ENCODE measurements around the gene PPP6R2.

Gene PPP6R2

GRCh38 chr22:50456466-50457234, 113.5 kb downstream of the PPP6R2 start:
- H3K9ac ChIP-seq (ENCODE audit: low read depth, low read length, poor library complexity), result no peak overlapping the region
- H3K23ac ChIP-seq (ENCODE audit: low read depth, low read length, poor library complexity), result no peak overlapping the region
- H2BK12ac ChIP-seq (ENCODE audit: low read length), result no peak overlapping the region
- H3K27ac ChIP-seq (replicated peaks; ENCODE audit: low read length), result no peak overlapping the region
- H2BK5ac ChIP-seq (ENCODE audit: low read length), result no peak overlapping the region
- no peak overlapping the region for H3K14ac ChIP-seq (ENCODE audit: low read length)
- H2AFZ ChIP-seq (ENCODE audit: low read length), result no peak overlapping the region
- H3K18ac ChIP-seq (ENCODE audit: low read length), result no peak overlapping the region
- DNase-seq (ENCODE audit: low spot score), result no peak
- no peak overlapping the region for H3K4ac ChIP-seq (ENCODE audit: low read length)
- no peak overlapping the region for H2BK120ac ChIP-seq (ENCODE audit: low read depth, low read length)
- peaks cover 0 to 2% of the 10 kb centered on the region in 2 donors for H3K9me3 ChIP-seq (replicated peaks in 1 of 2; ENCODE audit: control insufficient read depth in 2 of 2, insufficient read depth in 1 of 2, low read depth in 1 of 2, low read length in 2 of 2)
- no peak overlapping the region for H4K8ac ChIP-seq (ENCODE audit: low read depth, low read length)
- no peak overlapping the region for H3K4me3 ChIP-seq (ENCODE audit: low read length in 2 of 2)
- peaks cover 66 to 95% of the 10 kb centered on the region in 2 donors for H3K36me3 ChIP-seq (replicated peaks in 1 of 2; ENCODE audit: control insufficient read depth in 2 of 2, insufficient read depth in 2 of 2, low read length in 2 of 2)
- H3K79me1 ChIP-seq (ENCODE audit: low read depth, low read length), result peaks cover 9% of the 10 kb centered on the region
- no peak overlapping the region for H2AK5ac ChIP-seq (ENCODE audit: low read depth, low read length)
- no peak overlapping the region for H2BK15ac ChIP-seq (ENCODE audit: low read length)
- no peaks in the 10 kb centered on the region for H3K27me3 ChIP-seq (ENCODE audit: control insufficient read depth in 3 of 3, insufficient read depth in 3 of 3, low read depth in 1 of 3, low read length in 3 of 3)
- no peak overlapping the region for H3K4me2 ChIP-seq (ENCODE audit: insufficient read depth, low read length, poor library complexity, severe bottlenecking)
- WGBS, 2 donors (ENCODE audit: extremely low coverage in 2 of 2, insufficient read length in 2 of 2, insufficient replicate concordance in 1 of 2), result no CpG with 5 or more reads among the region's 34 CpGs
- H4K91ac ChIP-seq (ENCODE audit: low read depth, low read length, poor library complexity), result no peak overlapping the region
- H3K4me1 ChIP-seq (ENCODE audit: control insufficient read depth in 2 of 2, insufficient read depth in 1 of 2, low read depth in 1 of 2, low read length in 2 of 2), result no peaks in the 10 kb centered on the region

- H3K36me3 ChIP-seq (replicated peaks in 1 of 2; ENCODE audit: control insufficient read depth in 2 of 2, insufficient read depth in 2 of 2, low read length in 2 of 2), result peaks cover 78 to 97% of the 10 kb centered on the region in 2 donors
- H2BK5ac ChIP-seq (ENCODE audit: low read length), result no peak overlapping the region
- no peak overlapping the region for H3K23ac ChIP-seq (ENCODE audit: low read depth, low read length, poor library complexity)
- H2BK120ac ChIP-seq (ENCODE audit: low read depth, low read length), result no peak overlapping the region
- no peak overlapping the region for H2BK12ac ChIP-seq (ENCODE audit: low read length)
- no peak overlapping the region for H2AK5ac ChIP-seq (ENCODE audit: low read depth, low read length)
- no peak overlapping the region for H3K14ac ChIP-seq (ENCODE audit: low read length)
- no peak overlapping the region for H4K8ac ChIP-seq (ENCODE audit: low read depth, low read length)
- H3K27ac ChIP-seq (replicated peaks; ENCODE audit: low read length), result no peak overlapping the region
- no peaks in the 10 kb centered on the region for H3K27me3 ChIP-seq (ENCODE audit: control insufficient read depth in 3 of 3, insufficient read depth in 3 of 3, low read depth in 1 of 3, low read length in 3 of 3)
- H3K4me1 ChIP-seq (ENCODE audit: control insufficient read depth in 2 of 2, insufficient read depth in 1 of 2, low read depth in 1 of 2, low read length in 2 of 2), result no peaks in the 10 kb centered on the region
- H3K4me2 ChIP-seq (ENCODE audit: insufficient read depth, low read length, poor library complexity, severe bottlenecking), result no peak overlapping the region
- no peak overlapping the region for H3K18ac ChIP-seq (ENCODE audit: low read length)
- no peaks in the 10 kb centered on the region for H3K9me3 ChIP-seq (replicated peaks in 1 of 2; ENCODE audit: control insufficient read depth in 2 of 2, insufficient read depth in 1 of 2, low read depth in 1 of 2, low read length in 2 of 2)
- H3K4ac ChIP-seq (ENCODE audit: low read length), result no peak overlapping the region
- WGBS, 2 donors (ENCODE audit: extremely low coverage in 2 of 2, insufficient read length in 2 of 2, insufficient replicate concordance in 1 of 2), result no CpG with 5 or more reads among the region's 22 CpGs
- H2AFZ ChIP-seq (ENCODE audit: low read length), result no peak overlapping the region
- H2BK15ac ChIP-seq (ENCODE audit: low read length), result no peak overlapping the region
- no peak overlapping the region for H4K91ac ChIP-seq (ENCODE audit: low read depth, low read length, poor library complexity)
- no peak overlapping the region for H3K4me3 ChIP-seq (ENCODE audit: low read length in 2 of 2)
- no peak for DNase-seq (ENCODE audit: low spot score)
- H3K79me1 ChIP-seq (ENCODE audit: low read depth, low read length), result peaks cover 9% of the 10 kb centered on the region
- H3K9ac ChIP-seq (ENCODE audit: low read depth, low read length, poor library complexity), result no peak overlapping the region
Measured at GRCh38 chr22:50459016-50459415, 115.9 kb downstream of the PPP6R2 start.

- Histone ChIP-seq H3K18ac (ENCODE audit: low read length) (no peak overlapping the region), H2AK5ac (ENCODE audit: low read depth, low read length) (no peak overlapping the region), H4K8ac (ENCODE audit: low read depth, low read length) (no peak overlapping the region), H3K14ac (ENCODE audit: low read length) (no peak overlapping the region), H2BK5ac (ENCODE audit: low read length) (no peak overlapping the region), H3K79me1 (ENCODE audit: low read depth, low read length) (peaks cover 9% of the 10 kb centered on the region), H3K9ac (ENCODE audit: low read depth, low read length, poor library complexity) (no peak overlapping the region), H3K27ac (replicated peaks; ENCODE audit: low read length) (no peak overlapping the region), H3K4me3 (ENCODE audit: low read length in 2 of 2) (no peak overlapping the region), H3K9me3 (replicated peaks in 1 of 2; ENCODE audit: control insufficient read depth in 2 of 2, insufficient read depth in 1 of 2, low read depth in 1 of 2, low read length in 2 of 2) (no peaks in the 10 kb centered on the region), H4K91ac (ENCODE audit: low read depth, low read length, poor library complexity) (no peak overlapping the region), H3K27me3 (ENCODE audit: control insufficient read depth in 3 of 3, insufficient read depth in 3 of 3, low read depth in 1 of 3, low read length in 3 of 3) (no peaks in the 10 kb centered on the region), H3K4me2 (ENCODE audit: insufficient read depth, low read length, poor library complexity, severe bottlenecking) (no peak overlapping the region), H3K36me3 (replicated peaks in 1 of 2; ENCODE audit: control insufficient read depth in 2 of 2, insufficient read depth in 2 of 2, low read length in 2 of 2) (peaks cover 78 to 97% of the 10 kb centered on the region in 2 donors), H3K4ac (ENCODE audit: low read length) (no peak overlapping the region), H2BK120ac (ENCODE audit: low read depth, low read length) (no peak overlapping the region), H3K4me1 (ENCODE audit: control insufficient read depth in 2 of 2, insufficient read depth in 1 of 2, low read depth in 1 of 2, low read length in 2 of 2) (no peaks in the 10 kb centered on the region), H2AFZ (ENCODE audit: low read length) (no peak overlapping the region), H2BK12ac (ENCODE audit: low read length) (no peak overlapping the region), H2BK15ac (ENCODE audit: low read length) (no peak overlapping the region), H3K23ac (ENCODE audit: low read depth, low read length, poor library complexity) (no peak overlapping the region)
- DNase-seq (ENCODE audit: low spot score), result no peak
- no CpG with 5 or more reads among the region's 41 CpGs for WGBS, 2 donors (ENCODE audit: extremely low coverage in 2 of 2, insufficient read length in 2 of 2, insufficient replicate concordance in 1 of 2)
Measured at GRCh38 chr22:50459496-50460140, 116.5 kb downstream of the PPP6R2 start.

GRCh38 chr22:50460938-50461337, 117.8 kb downstream of the PPP6R2 start:
- Histone ChIP-seq H3K79me1 (ENCODE audit: low read depth, low read length) (peaks cover 7% of the 10 kb centered on the region), H3K9me3 (replicated peaks in 1 of 2; ENCODE audit: control insufficient read depth in 2 of 2, insufficient read depth in 1 of 2, low read depth in 1 of 2, low read length in 2 of 2) (no peaks in the 10 kb centered on the region), H4K8ac (ENCODE audit: low read depth, low read length) (no peak overlapping the region), H3K18ac (ENCODE audit: low read length) (no peak overlapping the region), H3K4me2 (ENCODE audit: insufficient read depth, low read length, poor library complexity, severe bottlenecking) (no peak overlapping the region), H2BK5ac (ENCODE audit: low read length) (no peak overlapping the region), H2AFZ (ENCODE audit: low read length) (no peak overlapping the region), H2BK12ac (ENCODE audit: low read length) (no peak overlapping the region), H3K23ac (ENCODE audit: low read depth, low read length, poor library complexity) (no peak overlapping the region), H2AK5ac (ENCODE audit: low read depth, low read length) (no peak overlapping the region), H3K36me3 (replicated peaks in 1 of 2; ENCODE audit: control insufficient read depth in 2 of 2, insufficient read depth in 2 of 2, low read length in 2 of 2) (peaks cover 78 to 97% of the 10 kb centered on the region in 2 donors), H3K4me1 (ENCODE audit: control insufficient read depth in 2 of 2, insufficient read depth in 1 of 2, low read depth in 1 of 2, low read length in 2 of 2) (no peaks in the 10 kb centered on the region), H3K4ac (ENCODE audit: low read length) (no peak overlapping the region), H2BK15ac (ENCODE audit: low read length) (no peak overlapping the region), H3K27me3 (ENCODE audit: control insufficient read depth in 3 of 3, insufficient read depth in 3 of 3, low read depth in 1 of 3, low read length in 3 of 3) (no peaks in the 10 kb centered on the region), H3K27ac (replicated peaks; ENCODE audit: low read length) (no peak overlapping the region), H2BK120ac (ENCODE audit: low read depth, low read length) (no peak overlapping the region), H3K9ac (ENCODE audit: low read depth, low read length, poor library complexity) (no peak overlapping the region), H3K14ac (ENCODE audit: low read length) (no peak overlapping the region), H4K91ac (ENCODE audit: low read depth, low read length, poor library complexity) (no peak overlapping the region), H3K4me3 (ENCODE audit: low read length in 2 of 2) (no peak overlapping the region)
- DNase-seq (ENCODE audit: low spot score), result no peak
- WGBS, 2 donors (ENCODE audit: extremely low coverage in 2 of 2, insufficient read length in 2 of 2, insufficient replicate concordance in 1 of 2), result no CpG with 5 or more reads among the region's 17 CpGs

Data from neuronal stem cell (in vitro differentiated cells).